Measurements from ENCODE around the gene SLC25A18. TPM values are rescaled to one million over a fixed set of nuclear protein-coding genes. Genes with fewer than 3 reads are reported as not detected.

Gene SLC25A18
- total and polyA plus RNA-seq, 2 of the 4 experiments (the other 2 are of a cell fraction), result 0.05 TPM; not detected in 1

DNA sequence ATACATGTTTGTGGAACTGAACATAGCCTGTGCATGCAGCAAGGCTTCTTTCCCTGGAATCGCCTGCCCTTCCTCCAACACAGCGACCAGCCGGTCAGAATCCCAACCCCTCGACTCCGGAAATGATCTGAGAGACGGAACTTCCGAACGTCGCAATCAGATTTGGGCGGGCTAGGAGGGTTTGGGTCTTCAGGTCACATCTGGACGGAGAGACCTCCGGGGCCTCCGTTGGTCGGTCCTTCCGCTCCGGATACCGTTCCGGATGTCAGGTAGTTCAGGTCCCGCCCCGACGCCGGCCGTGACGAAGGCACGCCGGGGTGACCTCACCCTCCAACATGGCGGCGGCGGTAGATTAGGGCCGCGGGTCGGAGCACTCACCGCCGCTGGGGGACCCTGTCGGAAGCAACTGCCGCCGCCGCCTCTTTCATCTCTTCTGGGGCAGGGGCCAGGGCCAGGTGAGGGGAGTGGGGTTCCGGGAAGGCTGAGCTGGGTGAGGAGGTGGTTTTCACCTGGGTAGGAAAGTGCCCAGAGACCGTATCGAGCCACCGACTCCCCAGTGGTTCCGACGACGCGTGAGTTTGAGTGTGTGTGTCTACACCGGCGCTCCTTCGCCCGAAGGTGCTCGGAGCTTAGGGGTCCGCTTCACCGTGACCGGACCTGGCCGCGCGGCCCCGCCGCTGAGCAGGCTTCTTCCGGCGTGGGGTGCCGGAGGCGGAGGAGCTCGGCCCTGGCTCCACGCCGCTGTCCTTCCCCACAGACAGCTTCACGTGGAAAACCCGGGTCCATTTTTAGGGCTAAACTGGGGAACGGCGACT lies 75.3 kb downstream of the SLC25A18 start, which contains the start of gene BCL2L13 (continued):
- TF ChIP-seq, protein P1, sequence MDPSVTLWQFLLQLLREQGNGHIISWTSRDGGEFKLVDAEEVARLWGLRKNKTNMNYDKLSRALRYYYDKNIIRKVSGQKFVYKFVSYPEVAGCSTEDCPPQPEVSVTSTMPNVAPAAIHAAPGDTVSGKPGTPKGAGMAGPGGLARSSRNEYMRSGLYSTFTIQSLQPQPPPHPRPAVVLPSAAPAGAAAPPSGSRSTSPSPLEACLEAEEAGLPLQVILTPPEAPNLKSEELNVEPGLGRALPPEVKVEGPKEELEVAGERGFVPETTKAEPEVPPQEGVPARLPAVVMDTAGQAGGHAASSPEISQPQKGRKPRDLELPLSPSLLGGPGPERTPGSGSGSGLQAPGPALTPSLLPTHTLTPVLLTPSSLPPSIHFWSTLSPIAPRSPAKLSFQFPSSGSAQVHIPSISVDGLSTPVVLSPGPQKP (IDR thresholded peaks at IDR 0.05; ENCODE audit: borderline replicate concordance, low read depth, low read length), result no peak

DNA sequence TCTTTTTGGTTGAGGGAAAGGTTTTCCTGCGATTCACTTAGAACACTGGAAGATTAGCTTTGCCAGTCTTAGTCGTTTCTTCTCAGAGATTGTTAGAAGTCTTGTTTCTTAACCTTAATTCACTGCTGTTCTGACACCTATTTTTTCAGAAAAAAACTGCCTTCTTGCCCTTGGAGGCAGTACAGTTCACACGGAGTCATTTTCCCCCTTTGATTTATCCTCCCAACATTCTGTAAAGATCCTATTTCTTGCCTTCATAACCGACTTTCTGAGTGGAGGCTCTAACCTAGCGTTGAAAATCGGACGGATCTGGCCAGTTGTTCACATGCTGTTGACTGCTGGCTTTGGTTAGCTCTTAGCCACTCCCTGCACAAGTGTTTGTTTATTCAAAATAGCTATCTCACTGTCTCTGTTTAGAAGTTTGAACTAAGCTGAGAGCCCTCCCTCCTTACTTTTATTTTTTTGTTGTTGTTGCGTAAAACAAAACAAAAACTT lies 76.0 kb downstream of the SLC25A18 start:
- peak; percentile 33 for ATAC-seq (ENCODE audit: low read depth)
- dilution Hi-C loops (cut with HindIII; ENCODE audit: low sequenced_read_pairs, unreplicated experiment), result no loop called here

More for the DNA sequence above, 76.0 kb downstream of the SLC25A18 start:
- Histone ChIP-seq H2AK5ac (ENCODE audit: low read depth, low read length) (peak overlapping the region; percentile 68), H4K8ac (ENCODE audit: low read depth in 2 of 2, low read length in 2 of 2) (peak overlapping the region; percentile 90 to 94), H2BK120ac (ENCODE audit: low read depth, low read length) (peak overlapping the region; percentile 65; the same call in 1 of the 2 replicates), H3K27me3 (ENCODE audit: control insufficient read depth, insufficient read depth, low read length) (no peaks in the 10 kb centered on the region), H3K79me1 (ENCODE audit: low read depth in 1 of 2, low read length in 2 of 2) (peaks cover 8 to 53% of the 10 kb centered on the region in 2 experiments), H3K27ac (ENCODE audit: insufficient read depth, low read length) (peak overlapping the region; percentile 94), H3K4me1 (ENCODE audit: control insufficient read depth, insufficient read depth, low read length) (no peaks in the 10 kb centered on the region), H4K20me1 (ENCODE audit: insufficient read depth, low read length) (no peaks in the 10 kb centered on the region), H2BK15ac (ENCODE audit: low read depth, low read length) (no peak overlapping the region; the same call in 2 of the 3 replicates), H3K9ac (ENCODE audit: low read depth, low read length) (peak overlapping the region; percentile 88), H3K14ac (replicated peaks; ENCODE audit: low read depth, low read length) (peak overlapping the region; percentile 98), H3K9me1 (ENCODE audit: insufficient read depth, low read length) (no peaks in the 10 kb centered on the region), H2AK9ac (replicated peaks; ENCODE audit: low read depth, low read length, poor library complexity) (peak overlapping the region; percentile 95), H3K4me2 (ENCODE audit: low read depth, low read length) (peak overlapping the region; percentile 92), H4K5ac (ENCODE audit: low read depth, low read length) (peak overlapping the region; percentile 21), H3K23ac (ENCODE audit: low read depth, low read length) (peak overlapping the region; percentile 98), H2AFZ (replicated peaks; ENCODE audit: low read length, poor library complexity) (peak overlapping the region; percentile 97), H4K91ac (ENCODE audit: insufficient read depth, low read depth, low read length) (peak overlapping the region; percentile 88), H3K18ac (ENCODE audit: low read depth, low read length) (peak overlapping the region; percentile 16; the same call in 1 of the 2 replicates), H3K9me3 (ENCODE audit: control insufficient read depth, insufficient read depth, low read length) (no peaks in the 10 kb centered on the region), H3K4ac (ENCODE audit: low read depth, low read length) (peak overlapping the region; percentile 94), H2BK5ac (ENCODE audit: low read depth, low read length, poor library complexity, severe bottlenecking) (peak overlapping the region; percentile 81), H2BK20ac (ENCODE audit: low read depth, low read length) (no peak overlapping the region), H3K56ac (ENCODE audit: extremely low read depth, insufficient read depth, low read length) (peak overlapping the region; percentile 95), H3K36me3 (ENCODE audit: control insufficient read depth, insufficient read depth, low read length) (no peaks in the 10 kb centered on the region), H3K4me3 (ENCODE audit: insufficient read depth, low read depth, low read length) (peak overlapping the region; percentile 69)
- ChIA-PET CTCF (interaction anchor here (0.6 to 1.4 kb wide), 3 partner anchors 39 to 382 kb away, joined by 3 to 5 read pairs (median 3); no protein-coding TSS in a partner anchor), POLR2A (ENCODE audit: unreplicated experiment) (interaction anchor here (0.5 to 0.9 kb wide), 3 partner anchors 20 to 31 kb away, joined by 3 to 4 read pairs (median 3); no protein-coding TSS in a partner anchor)
- BruUV-seq (replicated peaks), result TSS peak; percentile 57
- DNase-seq, result peak; percentile 70
- intact Hi-C loops (cut with micrococcal nuclease), result loop anchor here (2.0 to 5.0 kb wide), 3 partner anchors 73 to 88 kb away; partner anchors contain the start of gene SLC25A18
- TF ChIP-seq CHD1 (IDR thresholded peaks at IDR 0.05; ENCODE audit: low read depth, low read length), result 0 out of 2 replicates have a peak, but pooled peaks have one; percentile 75
- no peak for TF ChIP-seq RAD21 (IDR thresholded peaks at IDR 0.05; ENCODE audit: low read length)
- no peak for TF ChIP-seq BHLHE40 (IDR thresholded peaks at IDR 0.05; ENCODE audit: low read depth, low read length)
- TF ChIP-seq, protein P2, sequence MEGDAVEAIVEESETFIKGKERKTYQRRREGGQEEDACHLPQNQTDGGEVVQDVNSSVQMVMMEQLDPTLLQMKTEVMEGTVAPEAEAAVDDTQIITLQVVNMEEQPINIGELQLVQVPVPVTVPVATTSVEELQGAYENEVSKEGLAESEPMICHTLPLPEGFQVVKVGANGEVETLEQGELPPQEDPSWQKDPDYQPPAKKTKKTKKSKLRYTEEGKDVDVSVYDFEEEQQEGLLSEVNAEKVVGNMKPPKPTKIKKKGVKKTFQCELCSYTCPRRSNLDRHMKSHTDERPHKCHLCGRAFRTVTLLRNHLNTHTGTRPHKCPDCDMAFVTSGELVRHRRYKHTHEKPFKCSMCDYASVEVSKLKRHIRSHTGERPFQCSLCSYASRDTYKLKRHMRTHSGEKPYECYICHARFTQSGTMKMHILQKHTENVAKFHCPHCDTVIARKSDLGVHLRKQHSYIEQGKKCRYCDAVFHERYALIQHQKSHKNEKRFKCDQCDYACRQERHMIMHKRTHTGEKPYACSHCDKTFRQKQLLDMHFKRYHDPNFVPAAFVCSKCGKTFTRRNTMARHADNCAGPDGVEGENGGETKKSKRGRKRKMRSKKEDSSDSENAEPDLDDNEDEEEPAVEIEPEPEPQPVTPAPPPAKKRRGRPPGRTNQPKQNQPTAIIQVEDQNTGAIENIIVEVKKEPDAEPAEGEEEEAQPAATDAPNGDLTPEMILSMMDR (conservative IDR thresholded peaks at IDR 0.05; ENCODE audit: low read depth, low read length), result no peak
- TF ChIP-seq POLR2A (IDR thresholded peaks at IDR 0.05; ENCODE audit: low read depth, low read length), result peak; percentile 78
- peak; percentile 27; the same call in 1 of the 2 replicates for TF ChIP-seq CEBPB (IDR thresholded peaks at IDR 0.05; ENCODE audit: low read depth, low read length)
- TF ChIP-seq MXI1 (IDR thresholded peaks at IDR 0.05; ENCODE audit: borderline replicate concordance, low read depth, low read length), result 0 out of 2 replicates have a peak, but pooled peaks have one; percentile 13
- 0% methylated on average over 4 of the region's 8 CpGs; no CpG with 5 or more reads in 1 of the 2 experiments for WGBS, 2 experiments (ENCODE audit: extremely low coverage in 2 of 2, insufficient read length in 1 of 2)
- in situ Hi-C loops (cut with MboI; ENCODE audit: low sequenced_read_pairs), result loop anchor here (5.0 kb wide), 1 partner anchor 48 kb away; no protein-coding TSS in a partner anchor

All from IMR-90 (cell line).